Adipose tissue (tissue), 3 donors: ENCODE data around the gene SHB. TPM values are rescaled to one million over a fixed set of nuclear protein-coding genes. Genes with fewer than 3 reads are reported as not detected.
"Not testable (repeated sequence)": the region's sequence is repeated elsewhere in the genome, so short reads cannot be mapped to it uniquely, and the experiment has no call there.

Experiments
- H3K27ac ChIP-seq: one replicate; pipeline ENCODE4 v1.5.1; 2013; ENCODE audit warnings: low read depth, low read length
- WGBS, 3 donors: extraction: QIAGEN DNeasy Blood & Tissue Kit; methylation state at CpG; one replicate each; pipeline ENCODE4 v1.1.7; 2013; 5-methylcytosine and 5-hydroxymethylcytosine counted together
- polyA plus RNA-seq, 3 donors: library from polyadenylated mRNA; stranded (reverse); fragments of 200-250 nt; gene quantifications; one replicate each; pipeline ENCODE4 v1.2.3, GENCODE V29; 2013
- donor health status: healthy with polysubstance abuse.
- donor health status: Bipolar disorder and iron deficiency.
- donor health status: healthy.

Gene SHB
- polyA plus RNA-seq, 3 donors, result 3.5 to 18.9 (median 8.4) TPM

- WGBS, 3 donors, result 79 to 87% (median 83%) methylated on average over 11 of the region's 11 CpGs
- no peak overlapping the region for H3K27ac ChIP-seq
These were observed 98.5 kb downstream of the SHB start for GRCh38 chr9:37970301-37971107.

GRCh38 chr9:37969558-37970300 lies 99.3 kb downstream of the SHB start:
- H3K27ac ChIP-seq, result no peak overlapping the region
- 78 to 86% (median 85%) methylated on average over 11 of the region's 11 CpGs for WGBS, 3 donors

GRCh38 chr9:37969130-37969529 lies 99.9 kb downstream of the SHB start:
- H3K27ac ChIP-seq, result no peak overlapping the region
- WGBS, 3 donors, result 0 to 38% (median 29%) methylated on average over 2 of the region's 2 CpGs

GRCh38 chr9:37968228-37968701 lies 100.8 kb downstream of the SHB start:
- 44 to 80% (median 71%) methylated on average over 4 of the region's 4 CpGs for WGBS, 3 donors
- H3K27ac ChIP-seq, result no peak overlapping the region

GRCh38 chr9:37967761-37968080 lies 101.3 kb downstream of the SHB start:
- WGBS, 3 donors, result 88 to 95% (median 94%) methylated on average over 6 of the region's 6 CpGs
- H3K27ac ChIP-seq, result no peak overlapping the region

- H3K27ac ChIP-seq, result no peak overlapping the region
- 79 to 91% (median 82%) methylated on average over 8 of the region's 8 CpGs for WGBS, 3 donors
These were observed 101.8 kb downstream of the SHB start for GRCh38 chr9:37967014-37967760.

GRCh38 chr9:37966412-37967013 lies 102.5 kb downstream of the SHB start:
- no peak overlapping the region for H3K27ac ChIP-seq
- WGBS, 3 donors, result 26 to 78% (median 73%) methylated on average over 9 of the region's 9 CpGs

- WGBS, 3 donors, result 32 to 95% (median 93%) methylated on average over 7 of the region's 7 CpGs
- H3K27ac ChIP-seq, result not testable (repeated sequence)
These were observed 103.2 kb downstream of the SHB start for GRCh38 chr9:37965676-37966345.

GRCh38 chr9:37965116-37965515 lies 103.9 kb downstream of the SHB start:
- 61 to 88% (median 86%) methylated on average over 2 of the region's 2 CpGs for WGBS, 3 donors
- H3K27ac ChIP-seq, result no peak overlapping the region

GRCh38 chr9:37964740-37965081 lies 104.3 kb downstream of the SHB start:
- WGBS, 3 donors, result 66 to 92% (median 83%) methylated on average over 4 to 5 of the region's 5 CpGs
- H3K27ac ChIP-seq, result no peak overlapping the region

- 26 to 59% (median 58%) methylated on average over 15 of the region's 15 CpGs for WGBS, 3 donors
- H3K27ac ChIP-seq, result no peak overlapping the region
These were observed 104.9 kb downstream of the SHB start for GRCh38 chr9:37963936-37964739.

GRCh38 chr9:37961351-37961750 lies 107.7 kb downstream of the SHB start:
- H3K27ac ChIP-seq, result no peak overlapping the region
- WGBS, 3 donors, result 62 to 86% (median 70%) methylated on average over 3 of the region's 3 CpGs

GRCh38 chr9:37960631-37961030 lies 108.4 kb downstream of the SHB start:
- 96 to 98% (median 98%) methylated on average over 3 of the region's 3 CpGs for WGBS, 3 donors
- no peak overlapping the region for H3K27ac ChIP-seq

GRCh38 chr9:37959976-37960375 lies 109.1 kb downstream of the SHB start:
- no peak overlapping the region for H3K27ac ChIP-seq
- 70 to 79% (median 73%) methylated on average over 4 of the region's 4 CpGs for WGBS, 3 donors

- H3K27ac ChIP-seq, result no peak overlapping the region
- WGBS, 3 donors, result 91 to 95% (median 91%) methylated on average over 9 of the region's 9 CpGs
These were observed 110.9 kb downstream of the SHB start for GRCh38 chr9:37958154-37958553.

- no peak overlapping the region for H3K27ac ChIP-seq
- 73 to 96% (median 89%) methylated on average over 2 of the region's 2 CpGs for WGBS, 3 donors
These were observed 111.4 kb downstream of the SHB start for GRCh38 chr9:37957664-37957953.

GRCh38 chr9:37956904-37957663 lies 111.9 kb downstream of the SHB start:
- no peak overlapping the region for H3K27ac ChIP-seq
- 53 to 91% (median 90%) methylated on average over 16 of the region's 16 CpGs for WGBS, 3 donors
